ENCODE measurements around the gene SCYL1. TPM values are rescaled to one million over a fixed set of nuclear protein-coding genes. Genes with fewer than 3 reads are reported as not detected.

Gene SCYL1
- total and polyA plus RNA-seq, 2 donors from 2014 or later = 72.2 to 78.9 TPM

- Histone ChIP-seq H3K36me3 (ENCODE audit: control insufficient read depth in 2 of 3, insufficient read depth in 3 of 3, low read length in 3 of 3) (peaks cover 0 to 2% (median 2%) of the 10 kb centered on the region in 3 donors), H3K27ac (ENCODE audit: low read depth in 2 of 2, low read length in 2 of 2) (peak overlapping the region; percentile 90 to 97), H3K4me1 (ENCODE audit: control insufficient read depth in 2 of 3, insufficient read depth in 2 of 3, low read depth in 1 of 3, low read length in 3 of 3) (peaks cover 3 to 33% (median 26%) of the 10 kb centered on the region in 3 donors), H3K27me3 (ENCODE audit: control insufficient read depth, insufficient read depth, low read length) (no peaks in the 10 kb centered on the region), H3K9ac (ENCODE audit: low read length in 3 of 3) (peak overlapping the region; percentile 73 to 94 (median 81)), H3K4me3 (ENCODE audit: low read length in 3 of 3) (peak overlapping the region; percentile 89 to 92 (median 90)), H3K9me3 (ENCODE audit: control insufficient read depth in 2 of 3, insufficient read depth in 1 of 3, low read length in 3 of 3) (no peaks in the 10 kb centered on the region)
- intact Hi-C loops (cut with DNase I) = no loop called here
- no peak for DNase-seq
- no peak for TF ChIP-seq CTCF (IDR thresholded peaks at IDR 0.05; ENCODE audit: borderline replicate concordance, extremely low read depth, insufficient read depth)
- FAIRE-seq = no peak
Observed at GRCh38 chr11:65569164-65569972, 44.5 kb downstream of the SCYL1 start.

GRCh38 chr11:65569973-65570918 lies 45.4 kb downstream of the SCYL1 start, which contains the start of gene ZNRD2:
ZNRD2 (plus strand) TSS chr11:65570477; CDS start chr11:65570492, 15 bp downstream.
- H3K4me1 ChIP-seq (ENCODE audit: control insufficient read depth in 2 of 3, insufficient read depth in 2 of 3, low read depth in 1 of 3, low read length in 3 of 3) = peaks cover 3 to 39% (median 32%) of the 10 kb centered on the region in 3 donors
- no peak for TF ChIP-seq CTCF (IDR thresholded peaks at IDR 0.05; ENCODE audit: borderline replicate concordance, extremely low read depth, insufficient read depth)
- H3K27ac ChIP-seq (ENCODE audit: low read depth in 2 of 2, low read length in 2 of 2) = peak within 1 kb of the TSS; percentile 90 to 97
- no peaks in the 10 kb centered on the region for H3K9me3 ChIP-seq (ENCODE audit: control insufficient read depth in 2 of 3, insufficient read depth in 1 of 3, low read length in 3 of 3)
- intact Hi-C loops (cut with DNase I) = no loop called here
- H3K9ac ChIP-seq (ENCODE audit: low read length in 3 of 3) = peak within 1 kb of the TSS; percentile 84 to 96 (median 94)
- peak within 1 kb of the TSS; percentile 89 to 92 (median 90) for H3K4me3 ChIP-seq (ENCODE audit: low read length in 3 of 3)
- FAIRE-seq (peak; percentile 3), DNase-seq (peak; percentile 98 to 100 (median 99))
- no peaks in the 10 kb centered on the region for H3K27me3 ChIP-seq (ENCODE audit: control insufficient read depth, insufficient read depth, low read length)
- H3K36me3 ChIP-seq (ENCODE audit: control insufficient read depth in 2 of 3, insufficient read depth in 3 of 3, low read length in 3 of 3) = peaks cover 0 to 2% (median 2%) of the 10 kb centered on the region in 3 donors

GRCh38 chr11:65571420-65571819 lies 46.5 kb downstream of the SCYL1 start:
- DNase-seq (peak in 1 of 5 donors; percentile 60), FAIRE-seq (no peak)
- H3K9ac ChIP-seq (ENCODE audit: low read length in 3 of 3) = peak overlapping the region in 1 of 3 donors; percentile 94
- H3K4me3 ChIP-seq (ENCODE audit: low read length in 3 of 3) = peak overlapping the region in 2 of 3 donors; percentile 90 to 92
- no peak overlapping the region for H3K27ac ChIP-seq (ENCODE audit: low read depth in 2 of 2, low read length in 2 of 2)
- intact Hi-C loops (cut with DNase I) = no loop called here
- peaks cover 0 to 2% (median 2%) of the 10 kb centered on the region in 3 donors for H3K36me3 ChIP-seq (ENCODE audit: control insufficient read depth in 2 of 3, insufficient read depth in 3 of 3, low read length in 3 of 3)
- H3K9me3 ChIP-seq (ENCODE audit: control insufficient read depth in 2 of 3, insufficient read depth in 1 of 3, low read length in 3 of 3) = no peaks in the 10 kb centered on the region
- TF ChIP-seq CTCF (IDR thresholded peaks at IDR 0.05; ENCODE audit: borderline replicate concordance, extremely low read depth, insufficient read depth) = no peak
- H3K27me3 ChIP-seq (ENCODE audit: control insufficient read depth, insufficient read depth, low read length) = no peaks in the 10 kb centered on the region
- peaks cover 3 to 43% (median 32%) of the 10 kb centered on the region in 3 donors for H3K4me1 ChIP-seq (ENCODE audit: control insufficient read depth in 2 of 3, insufficient read depth in 2 of 3, low read depth in 1 of 3, low read length in 3 of 3)
